GM19043 (cell line): ENCODE results near the gene KRT81.

Experiments used
- ATAC-seq: cut with Tn5 transposase; IDR thresholded peaks from one replicate; pipeline ENCODE4 v1.9.1; 2021; ENCODE audit warnings: low read depth; ENCODE audit not compliant: unreplicated experiment

KRT81 gene

GRCh38 chr12:52291267-52291935 is at the start of gene KRT81:
TSS of gene KRT81 (minus strand) at chr12:52291534. CDS start at chr12:52291465, 69 bp downstream.
- ATAC-seq, result no peak

- ATAC-seq, result no peak
Observed at GRCh38 chr12:52338241-52338960, 47.1 kb upstream of the KRT81 start.

GRCh38 chr12:52337054-52337453 is 45.7 kb upstream of the KRT81 start:
- ATAC-seq, result no peak

- no peak for ATAC-seq
Observed at GRCh38 chr12:52336641-52337040, 45.3 kb upstream of the KRT81 start.

- no peak for ATAC-seq
Observed at GRCh38 chr12:52335598-52336262, 44.4 kb upstream of the KRT81 start.

GRCh38 chr12:52334185-52334584 is 42.9 kb upstream of the KRT81 start:
- no peak for ATAC-seq

- ATAC-seq, result no peak
Observed at GRCh38 chr12:52333321-52333720, 42.0 kb upstream of the KRT81 start.

GRCh38 chr12:52332381-52332780 is 41.0 kb upstream of the KRT81 start:
- ATAC-seq, result no peak

GRCh38 chr12:52331833-52332232 is 40.5 kb upstream of the KRT81 start:
- no peak for ATAC-seq

- ATAC-seq, result no peak
Observed at GRCh38 chr12:52331039-52331438, 39.7 kb upstream of the KRT81 start.

GRCh38 chr12:52327830-52328500 is 36.6 kb upstream of the KRT81 start:
- ATAC-seq, result no peak

GRCh38 chr12:52327052-52327829 is 35.9 kb upstream of the KRT81 start:
- peak; percentile 94 for ATAC-seq

GRCh38 chr12:52324153-52324444 is 32.8 kb upstream of the KRT81 start:
- ATAC-seq, result no peak

- ATAC-seq, result no peak
Observed at GRCh38 chr12:52323416-52324152, 32.2 kb upstream of the KRT81 start.

- no peak for ATAC-seq
Observed at GRCh38 chr12:52323001-52323400, 31.7 kb upstream of the KRT81 start.

GRCh38 chr12:52322069-52322468 is 30.7 kb upstream of the KRT81 start:
- ATAC-seq, result no peak

- ATAC-seq, result no peak
Observed at GRCh38 chr12:52321418-52321817, 30.1 kb upstream of the KRT81 start.

- ATAC-seq, result no peak
Observed at GRCh38 chr12:52320784-52321400, 29.6 kb upstream of the KRT81 start, which contains the start of gene KRT83. TSS of gene KRT83 (minus strand) at chr12:52321398. CDS start at chr12:52321335, 63 bp downstream.

- ATAC-seq, result no peak
Observed at GRCh38 chr12:52319097-52319496, 27.8 kb upstream of the KRT81 start.
